GM12878 (cell line): ENCODE data around the gene DCDC1. TPM values are rescaled to one million over a fixed set of nuclear protein-coding genes. Genes with fewer than 3 reads are reported as not detected.

Experiments used
- ATAC-seq: fragments of 200-7000 bp; cut with Tn5 transposase; 3 replicates; pipeline ENCODE4 v1.9.1; 2020; ENCODE audit warnings: mild to moderate bottlenecking, moderate library complexity
- BruUV-seq: library from RNA; stranded (reverse); fragments of 400-500 nt; replicated peaks from 2 replicates; lab custom pipeline; 2021; lab: Mats Ljungman, UMichigan
- CTCF ChIA-PET: fragments of 300-600 bp; sonication (Branson Sonifier 250); formaldehyde crosslinking; extraction: SDS; loops from one replicate; lab custom pipeline; 2021; ENCODE audit warnings: inconsistent platforms; lab: Yijun Ruan, JAX
- POLR2A ChIA-PET: fragments of 350-600 bp; formaldehyde crosslinking; extraction: SDS; loops from one replicate; lab custom pipeline; 2021; ENCODE audit warnings: inconsistent platforms; lab: Charles Lee
- RAD21 ChIA-PET: fragments of 300-600 bp; sonication (Branson Sonifier 250); formaldehyde crosslinking; loops from one replicate; lab custom pipeline; 2023; ENCODE audit warnings: antibody characterized with exemption; ENCODE audit not compliant: unreplicated experiment; lab: Charles Lee
- SMC1A ChIA-PET: fragments of 300-600 bp; sonication (Branson Sonifier 250); formaldehyde crosslinking; loops from one replicate; lab custom pipeline; 2023; ENCODE audit not compliant: unreplicated experiment, uncharacterized antibody; lab: Charles Lee
- DNase-seq: peaks from one replicate; pipeline ENCODE4 v3.0.0-alpha.2; 2011; ENCODE audit warnings: low read depth, low spot score
- FAIRE-seq: peaks from 3 replicates; lab custom pipeline; 2011; peaks lifted over from hg19 to GRCh38; lab: Jason Lieb, UNC
- H2AFZ ChIP-seq: 2 replicates; pipeline ENCODE4 v1.6.0; 2011; ENCODE audit warnings: low read depth, low read length, control low read depth; ENCODE audit not compliant: control insufficient read depth
- H3K27ac ChIP-seq: 2 replicates; pipeline ENCODE4 v1.5.1; 2011; ENCODE audit warnings: control low read depth; ENCODE audit not compliant: control insufficient read depth, insufficient read depth
- H3K27me3 ChIP-seq, 2 experiments: replicated peaks in 1 of 2; 2 replicates each; pipeline versions ENCODE4 v1.6.0 to v1.6.1; 2011; ENCODE audit warnings: low read length in 1 of 2; ENCODE audit not compliant: control insufficient read depth in 2 of 2, insufficient read depth in 2 of 2
- H3K36me3 ChIP-seq, 2 experiments: 2 replicates each; pipeline ENCODE4 v1.5.1; 2011; ENCODE audit warnings: low read length in 1 of 2; ENCODE audit not compliant: control insufficient read depth in 2 of 2, insufficient read depth in 2 of 2
- H3K4me1 ChIP-seq: 2 replicates; pipeline ENCODE4 v1.6.1; 2011; ENCODE audit warnings: mild to moderate bottlenecking, low read length, moderate library complexity, mixed read lengths; ENCODE audit not compliant: control insufficient read depth, insufficient read depth
- H3K4me2 ChIP-seq: 2 replicates; pipeline ENCODE4 v1.6.0; 2011; ENCODE audit warnings: control low read depth; ENCODE audit not compliant: control insufficient read depth, insufficient read depth
- H3K4me3 ChIP-seq: fragments of 200-600 bp; sonication (generic); 2 replicates; pipeline ENCODE4 v1.5.1; 2016
- H3K79me2 ChIP-seq: 2 replicates; pipeline ENCODE4 v1.6.0; 2011; ENCODE audit warnings: low read length; ENCODE audit not compliant: control insufficient read depth, insufficient read depth
- H3K9ac ChIP-seq: 2 replicates; pipeline ENCODE4 v1.8.0; 2011; ENCODE audit warnings: low read length, control low read depth, mixed read lengths; ENCODE audit not compliant: control insufficient read depth, insufficient read depth
- H3K9me3 ChIP-seq: replicated peaks from 3 replicates; pipeline ENCODE4 v1.5.1; 2011; ENCODE audit warnings: mild to moderate bottlenecking, low read length; ENCODE audit not compliant: control insufficient read depth, insufficient read depth
- H4K20me1 ChIP-seq: 2 replicates; pipeline ENCODE4 v1.6.0; 2011; ENCODE audit not compliant: control insufficient read depth, insufficient read depth
- BMI1 ChIP-seq: fragments of 450-650 bp; IDR thresholded peaks from 2 replicates; pipeline ENCODE4 v1.6.1; 2016; ENCODE audit warnings: mild to moderate bottlenecking, moderate library complexity, borderline replicate concordance
- EED ChIP-seq: sonication (generic); IDR thresholded peaks from 2 replicates; pipeline ENCODE4 v1.6.1; 2016; ENCODE audit warnings: antibody characterized with exemption, low read depth
- EGR1 ChIP-seq, 2 experiments: IDR thresholded peaks; 1 replicate in 1 of 2; 2 replicates in 1 of 2; pipeline ENCODE4 v1.6.1; 2011 to 2012; ENCODE audit warnings: low read depth in 2 of 2, low read length in 2 of 2, borderline replicate concordance in 1 of 2, mild to moderate bottlenecking in 1 of 2, moderate library complexity in 1 of 2
- EP300 ChIP-seq, 2 experiments: fragments of 150-350 bp in 1 of 2; IDR thresholded peaks; 2 replicates each; pipeline ENCODE4 v1.6.1; 2011 to 2012; ENCODE audit warnings: low read depth in 2 of 2, low read length in 2 of 2, borderline replicate concordance in 1 of 2, improper control_type of control experiment in 1 of 2, inconsistent platforms in 1 of 2; ENCODE audit not compliant: control insufficient read depth in 1 of 2
- HDAC2 ChIP-seq: fragments of 200-600 bp; sonication (generic); IDR thresholded peaks from 2 replicates; pipeline ENCODE4 v1.6.1; 2017
- MXI1 ChIP-seq: fragments of 150-350 bp; IDR thresholded peaks from 2 replicates; pipeline ENCODE4 v1.6.1; 2011; ENCODE audit warnings: low read depth, mild to moderate bottlenecking, inconsistent platforms, low read length, improper control_type of control experiment
- NRF1 ChIP-seq: conservative IDR thresholded peaks from 2 replicates; pipeline ENCODE4 v1.6.1; 2011; ENCODE audit warnings: mild to moderate bottlenecking, low read depth, low read length, improper control_type of control experiment
- POLR2A ChIP-seq: IDR thresholded peaks from 2 replicates; pipeline ENCODE4 v1.6.1; 2011; ENCODE audit warnings: low read depth, mild to moderate bottlenecking, low read length
- POLR2AphosphoS5 ChIP-seq: IDR thresholded peaks from 2 replicates; pipeline ENCODE4 v1.6.1; 2011; ENCODE audit warnings: mild to moderate bottlenecking, low read length, inconsistent platforms
- RB1 ChIP-seq: fragments of 450-650 bp; formaldehyde crosslinking; IDR thresholded peaks from 2 replicates; pipeline ENCODE4 v1.6.1; 2017; ENCODE audit warnings: mild to moderate bottlenecking, borderline replicate concordance
- WGBS: methylation state at CpG from one replicate; pipeline ENCODE4 v1.1.6; 2016; ENCODE audit warnings: low lambda C conversion rate; ENCODE audit not compliant: insufficient replicate concordance, insufficient coverage; ENCODE audit errors: missing lambda C conversion rate; 5-methylcytosine and 5-hydroxymethylcytosine counted together
- in situ Hi-C: fragments of 300-500 bp; cut with MboI; formaldehyde crosslinking; loops from 9 replicates; pipeline ENCODE4 v1.14.3; 2018; ENCODE audit warnings: mixed read lengths
- intact Hi-C: fragments of 100-400 bp; cut with micrococcal nuclease; formaldehyde crosslinking; loops from one replicate; pipeline ENCODE4 v1.14.2; 2022; ENCODE audit not compliant: unreplicated experiment
- polyA plus RNA-seq, 11 experiments: library from polyadenylated mRNA; depleted of rRNA in 4 of 11; unstranded in 6 of 11; stranded (reverse) in 5 of 11; fragments of >200 nt; fragmentation: Nextera tagmentation in 4 of 11; fragmentation: Illumina TruSeq in 1 of 11; extraction: Ambion mirVana in 4 of 11; extraction: Trizol in 1 of 11; gene quantifications; 1 replicate in 1 of 11; 2 replicates in 10 of 11; pipeline versions ENCODE4 v1.2.1 to v1.2.3, GENCODE V29; 2011 to 2016; ENCODE audit warnings: inconsistent platforms in 2 of 11, missing spikeins in 2 of 11, low read depth in 1 of 11
- total RNA-seq, 4 experiments: library from RNA; depleted of rRNA in 3 of 4; stranded (reverse); fragments of >200 nt in 3 of 4; fragmentation: Illumina TruSeq in 1 of 4; extraction: Trizol in 1 of 4; gene quantifications; 2 replicates each; pipeline versions ENCODE4 v1.2.1 to v1.2.3, GENCODE V29; 2013 to 2021
- TF ChIP-seq, protein P1 (sequence below), 3 experiments: IDR thresholded peaks in 2 of 3; conservative IDR thresholded peaks in 1 of 3; 2 replicates each; pipeline ENCODE4 v1.5.1; 2011; ENCODE audit warnings: low read depth in 3 of 3, low read length in 3 of 3, mild to moderate bottlenecking in 3 of 3, control low read depth in 2 of 3, moderate library complexity in 2 of 3, inconsistent platforms in 1 of 3, mixed read lengths in 1 of 3; ENCODE audit not compliant: control insufficient read depth in 2 of 3, insufficient read depth in 1 of 3; ENCODE audit errors: extremely low read depth in 1 of 3
- TF ChIP-seq, protein P2 (sequence below): IDR thresholded peaks from 2 replicates; pipeline ENCODE4 v1.6.1; 2011; ENCODE audit warnings: borderline replicate concordance, low read depth, mild to moderate bottlenecking, moderate library complexity, mixed read lengths, low read length; ENCODE audit not compliant: insufficient read depth; ENCODE audit errors: extremely low read length
- TF ChIP-seq, protein P3 (sequence below): IDR thresholded peaks from 2 replicates; pipeline ENCODE4 v1.6.1; 2011; ENCODE audit warnings: low read depth, low read length, improper control_type of control experiment, borderline replicate concordance
- TF ChIP-seq, protein P4 (sequence below): fragments of 450-650 bp; IDR thresholded peaks from 2 replicates; pipeline ENCODE4 v1.6.1; 2017; ENCODE audit warnings: antibody characterized with exemption, mild to moderate bottlenecking, moderate library complexity
- TF ChIP-seq, protein P5 (sequence below): IDR thresholded peaks from 2 replicates; pipeline ENCODE4 v1.6.1; 2012; ENCODE audit warnings: low read depth, low read length, improper control_type of control experiment

Gene DCDC1
- total and polyA plus RNA-seq, 10 of the 15 experiments (the other 5 are each of a cell fraction or from before 2014, with no cell fraction given): not detected

DNA sequence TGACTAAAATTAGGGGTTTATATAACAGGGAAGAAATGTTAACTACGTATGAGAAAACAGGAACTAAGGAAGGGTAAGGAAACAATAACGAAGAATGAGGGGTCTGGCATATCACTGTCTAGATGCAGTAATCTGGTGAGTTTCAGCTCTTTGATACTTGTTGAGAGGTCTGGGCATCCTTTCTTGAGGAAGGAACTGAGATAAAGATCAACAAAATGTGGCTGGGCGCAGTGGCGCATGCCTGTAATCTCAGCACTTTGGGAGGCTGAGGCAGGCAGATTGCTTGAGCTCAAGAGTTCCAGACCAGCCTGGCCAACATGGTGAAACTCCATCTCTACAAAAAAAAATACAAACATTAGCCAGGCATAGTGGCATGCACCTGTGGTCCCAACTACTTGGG, 2.7 kb downstream of the DCDC1 start (continued):
- no peak for TF ChIP-seq NRF1
- no peak for TF ChIP-seq EGR1 (IDR thresholded peaks at IDR 0.05; ENCODE audit: borderline replicate concordance in 1 of 2, low read depth in 2 of 2, low read length in 2 of 2)
- TF ChIP-seq POLR2AphosphoS5: no peak
- no peak for TF ChIP-seq EED
- no peak for TF ChIP-seq RB1
- TF ChIP-seq, protein P1, sequence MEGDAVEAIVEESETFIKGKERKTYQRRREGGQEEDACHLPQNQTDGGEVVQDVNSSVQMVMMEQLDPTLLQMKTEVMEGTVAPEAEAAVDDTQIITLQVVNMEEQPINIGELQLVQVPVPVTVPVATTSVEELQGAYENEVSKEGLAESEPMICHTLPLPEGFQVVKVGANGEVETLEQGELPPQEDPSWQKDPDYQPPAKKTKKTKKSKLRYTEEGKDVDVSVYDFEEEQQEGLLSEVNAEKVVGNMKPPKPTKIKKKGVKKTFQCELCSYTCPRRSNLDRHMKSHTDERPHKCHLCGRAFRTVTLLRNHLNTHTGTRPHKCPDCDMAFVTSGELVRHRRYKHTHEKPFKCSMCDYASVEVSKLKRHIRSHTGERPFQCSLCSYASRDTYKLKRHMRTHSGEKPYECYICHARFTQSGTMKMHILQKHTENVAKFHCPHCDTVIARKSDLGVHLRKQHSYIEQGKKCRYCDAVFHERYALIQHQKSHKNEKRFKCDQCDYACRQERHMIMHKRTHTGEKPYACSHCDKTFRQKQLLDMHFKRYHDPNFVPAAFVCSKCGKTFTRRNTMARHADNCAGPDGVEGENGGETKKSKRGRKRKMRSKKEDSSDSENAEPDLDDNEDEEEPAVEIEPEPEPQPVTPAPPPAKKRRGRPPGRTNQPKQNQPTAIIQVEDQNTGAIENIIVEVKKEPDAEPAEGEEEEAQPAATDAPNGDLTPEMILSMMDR (IDR thresholded peaks at IDR 0.05 in 2 of 3, conservative IDR thresholded peaks at IDR 0.05 in 1 of 3; ENCODE audit: control insufficient read depth in 2 of 3, extremely low read depth in 1 of 3, insufficient read depth in 1 of 3, low read depth in 3 of 3, low read length in 3 of 3): no peak

DNA sequence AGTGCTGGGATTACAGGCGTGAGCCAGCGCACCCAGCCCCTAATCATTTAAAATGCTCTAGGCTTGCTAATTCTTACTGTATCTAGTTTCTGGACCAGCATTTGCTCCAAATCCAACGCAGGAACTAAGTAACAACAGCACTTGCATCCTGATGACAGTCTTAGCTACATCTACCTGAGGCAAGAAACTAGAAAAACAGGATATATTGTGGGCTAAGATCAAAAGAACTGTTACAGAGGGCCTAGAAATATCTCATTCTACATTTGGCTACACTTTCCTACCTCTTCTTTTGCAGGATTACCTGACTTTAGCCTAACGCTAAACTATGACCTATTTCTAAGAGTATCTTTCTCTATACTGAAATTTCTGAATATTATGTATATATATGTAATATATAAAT, 7.8 kb downstream of the DCDC1 start:
- intact Hi-C loops: no loop called here
- no TSS peak for BruUV-seq
- DNase-seq (no peak), ATAC-seq (no peak), FAIRE-seq (no peak)
- ChIA-PET RAD21 (no interaction called here), SMC1A (interaction anchor here (0.6 kb wide), 1 partner anchor 325 kb away, joined by 3 read pairs; no protein-coding TSS in a partner anchor), POLR2A (no interaction called here), CTCF (no interaction called here)
- Histone ChIP-seq H3K9ac (no peak overlapping the region), H3K4me3 (no peak overlapping the region), H3K27me3 (no peaks in the 10 kb centered on the region), H3K36me3 (no peaks in the 10 kb centered on the region), H3K79me2 (no peaks in the 10 kb centered on the region), H4K20me1 (no peaks in the 10 kb centered on the region), H3K4me1 (no peaks in the 10 kb centered on the region), H2AFZ (no peak overlapping the region), H3K27ac (no peak overlapping the region), H3K4me2 (no peak overlapping the region), H3K9me3 (no peaks in the 10 kb centered on the region)
- in situ Hi-C loops: no loop called here
- WGBS: 72% methylated on average over 4 of the region's 4 CpGs
- no peak for TF ChIP-seq EP300 (IDR thresholded peaks at IDR 0.05; ENCODE audit: borderline replicate concordance in 1 of 2, control insufficient read depth in 1 of 2, low read depth in 2 of 2, low read length in 2 of 2)
- TF ChIP-seq POLR2A: no peak
- TF ChIP-seq, protein P2, sequence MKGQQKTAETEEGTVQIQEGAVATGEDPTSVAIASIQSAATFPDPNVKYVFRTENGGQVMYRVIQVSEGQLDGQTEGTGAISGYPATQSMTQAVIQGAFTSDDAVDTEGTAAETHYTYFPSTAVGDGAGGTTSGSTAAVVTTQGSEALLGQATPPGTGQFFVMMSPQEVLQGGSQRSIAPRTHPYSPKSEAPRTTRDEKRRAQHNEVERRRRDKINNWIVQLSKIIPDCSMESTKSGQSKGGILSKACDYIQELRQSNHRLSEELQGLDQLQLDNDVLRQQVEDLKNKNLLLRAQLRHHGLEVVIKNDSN: no peak
- TF ChIP-seq, protein P3, sequence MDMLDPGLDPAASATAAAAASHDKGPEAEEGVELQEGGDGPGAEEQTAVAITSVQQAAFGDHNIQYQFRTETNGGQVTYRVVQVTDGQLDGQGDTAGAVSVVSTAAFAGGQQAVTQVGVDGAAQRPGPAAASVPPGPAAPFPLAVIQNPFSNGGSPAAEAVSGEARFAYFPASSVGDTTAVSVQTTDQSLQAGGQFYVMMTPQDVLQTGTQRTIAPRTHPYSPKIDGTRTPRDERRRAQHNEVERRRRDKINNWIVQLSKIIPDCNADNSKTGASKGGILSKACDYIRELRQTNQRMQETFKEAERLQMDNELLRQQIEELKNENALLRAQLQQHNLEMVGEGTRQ: no peak
- no peak for TF ChIP-seq HDAC2
- TF ChIP-seq BMI1: no peak
- TF ChIP-seq, protein P4, sequence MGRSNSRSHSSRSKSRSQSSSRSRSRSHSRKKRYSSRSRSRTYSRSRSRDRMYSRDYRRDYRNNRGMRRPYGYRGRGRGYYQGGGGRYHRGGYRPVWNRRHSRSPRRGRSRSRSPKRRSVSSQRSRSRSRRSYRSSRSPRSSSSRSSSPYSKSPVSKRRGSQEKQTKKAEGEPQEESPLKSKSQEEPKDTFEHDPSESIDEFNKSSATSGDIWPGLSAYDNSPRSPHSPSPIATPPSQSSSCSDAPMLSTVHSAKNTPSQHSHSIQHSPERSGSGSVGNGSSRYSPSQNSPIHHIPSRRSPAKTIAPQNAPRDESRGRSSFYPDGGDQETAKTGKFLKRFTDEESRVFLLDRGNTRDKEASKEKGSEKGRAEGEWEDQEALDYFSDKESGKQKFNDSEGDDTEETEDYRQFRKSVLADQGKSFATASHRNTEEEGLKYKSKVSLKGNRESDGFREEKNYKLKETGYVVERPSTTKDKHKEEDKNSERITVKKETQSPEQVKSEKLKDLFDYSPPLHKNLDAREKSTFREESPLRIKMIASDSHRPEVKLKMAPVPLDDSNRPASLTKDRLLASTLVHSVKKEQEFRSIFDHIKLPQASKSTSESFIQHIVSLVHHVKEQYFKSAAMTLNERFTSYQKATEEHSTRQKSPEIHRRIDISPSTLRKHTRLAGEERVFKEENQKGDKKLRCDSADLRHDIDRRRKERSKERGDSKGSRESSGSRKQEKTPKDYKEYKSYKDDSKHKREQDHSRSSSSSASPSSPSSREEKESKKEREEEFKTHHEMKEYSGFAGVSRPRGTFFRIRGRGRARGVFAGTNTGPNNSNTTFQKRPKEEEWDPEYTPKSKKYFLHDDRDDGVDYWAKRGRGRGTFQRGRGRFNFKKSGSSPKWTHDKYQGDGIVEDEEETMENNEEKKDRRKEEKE: no peak
- TF ChIP-seq, protein P5, sequence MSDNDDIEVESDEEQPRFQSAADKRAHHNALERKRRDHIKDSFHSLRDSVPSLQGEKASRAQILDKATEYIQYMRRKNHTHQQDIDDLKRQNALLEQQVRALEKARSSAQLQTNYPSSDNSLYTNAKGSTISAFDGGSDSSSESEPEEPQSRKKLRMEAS: no peak
- no peak for TF ChIP-seq MXI1
